ENCODE results near the gene ARHGAP19. TPM values are rescaled to one million over a fixed set of nuclear protein-coding genes. Genes with fewer than 3 reads are reported as not detected.
A peak's percentile ranks its signal among the peaks of the same experiment; 100 is the strongest.

ARHGAP19 gene
- total and polyA plus RNA-seq, 9 of the 15 experiments (the other 6 are each of a cell fraction or from before 2014, with no cell fraction given), result 14.8 to 49.5 (median 26.8) TPM

GRCh38 chr10:97278491-97278989, 13.9 kb downstream of the ARHGAP19 start (continued):
- TF ChIP-seq, protein P1, sequence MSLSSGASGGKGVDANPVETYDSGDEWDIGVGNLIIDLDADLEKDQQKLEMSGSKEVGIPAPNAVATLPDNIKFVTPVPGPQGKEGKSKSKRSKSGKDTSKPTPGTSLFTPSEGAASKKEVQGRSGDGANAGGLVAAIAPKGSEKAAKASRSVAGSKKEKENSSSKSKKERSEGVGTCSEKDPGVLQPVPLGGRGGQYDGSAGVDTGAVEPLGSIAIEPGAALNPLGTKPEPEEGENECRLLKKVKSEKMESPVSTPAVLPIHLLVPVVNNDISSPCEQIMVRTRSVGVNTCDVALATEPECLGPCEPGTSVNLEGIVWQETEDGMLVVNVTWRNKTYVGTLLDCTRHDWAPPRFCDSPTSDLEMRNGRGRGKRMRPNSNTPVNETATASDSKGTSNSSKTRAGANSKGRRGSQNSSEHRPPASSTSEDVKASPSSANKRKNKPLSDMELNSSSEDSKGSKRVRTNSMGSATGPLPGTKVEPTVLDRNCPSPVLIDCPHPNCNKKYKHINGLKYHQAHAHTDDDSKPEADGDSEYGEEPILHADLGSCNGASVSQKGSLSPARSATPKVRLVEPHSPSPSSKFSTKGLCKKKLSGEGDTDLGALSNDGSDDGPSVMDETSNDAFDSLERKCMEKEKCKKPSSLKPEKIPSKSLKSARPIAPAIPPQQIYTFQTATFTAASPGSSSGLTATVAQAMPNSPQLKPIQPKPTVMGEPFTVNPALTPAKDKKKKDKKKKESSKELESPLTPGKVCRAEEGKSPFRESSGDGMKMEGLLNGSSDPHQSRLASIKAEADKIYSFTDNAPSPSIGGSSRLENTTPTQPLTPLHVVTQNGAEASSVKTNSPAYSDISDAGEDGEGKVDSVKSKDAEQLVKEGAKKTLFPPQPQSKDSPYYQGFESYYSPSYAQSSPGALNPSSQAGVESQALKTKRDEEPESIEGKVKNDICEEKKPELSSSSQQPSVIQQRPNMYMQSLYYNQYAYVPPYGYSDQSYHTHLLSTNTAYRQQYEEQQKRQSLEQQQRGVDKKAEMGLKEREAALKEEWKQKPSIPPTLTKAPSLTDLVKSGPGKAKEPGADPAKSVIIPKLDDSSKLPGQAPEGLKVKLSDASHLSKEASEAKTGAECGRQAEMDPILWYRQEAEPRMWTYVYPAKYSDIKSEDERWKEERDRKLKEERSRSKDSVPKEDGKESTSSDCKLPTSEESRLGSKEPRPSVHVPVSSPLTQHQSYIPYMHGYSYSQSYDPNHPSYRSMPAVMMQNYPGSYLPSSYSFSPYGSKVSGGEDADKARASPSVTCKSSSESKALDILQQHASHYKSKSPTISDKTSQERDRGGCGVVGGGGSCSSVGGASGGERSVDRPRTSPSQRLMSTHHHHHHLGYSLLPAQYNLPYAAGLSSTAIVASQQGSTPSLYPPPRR (CRISPR knock-in tag; IDR thresholded peaks at IDR 0.05; ENCODE audit: borderline replicate concordance), result no peak
- TF ChIP-seq KAT8 (IDR thresholded peaks at IDR 0.05; ENCODE audit: low read depth) (no peak), C11orf30 (IDR thresholded peaks at IDR 0.05; ENCODE audit: low read depth) (peak; percentile 57), HDGF (IDR thresholded peaks at IDR 0.05) (no peak), TAF1 (IDR thresholded peaks at IDR 0.05; ENCODE audit: control insufficient read depth, extremely low read depth, insufficient read depth, low read length, severe bottlenecking) (no peak), MAFF (IDR thresholded peaks at IDR 0.05; ENCODE audit: low read length) (peak; percentile 29; the same call in 1 of the 2 replicates), HDAC3 (IDR thresholded peaks at IDR 0.05; ENCODE audit: borderline replicate concordance, partially characterized antibody) (no peak), ZNF764 (CRISPR knock-in tag; IDR thresholded peaks at IDR 0.05; ENCODE audit: low read depth) (no peak), MAFG (tag; conservative IDR thresholded peaks at IDR 0.05) (peak; percentile 51), TFAM (CRISPR knock-in tag; conservative IDR thresholded peaks at IDR 0.05) (no peak), YBX1 (IDR thresholded peaks at IDR 0.05) (no peak), MXI1 (IDR thresholded peaks at IDR 0.05; ENCODE audit: low read depth, low read length) (no peak), RBM39 (optimal IDR thresholded peaks at IDR 0.05; ENCODE audit: low read depth, low read length) (no peak), SMC3 (conservative IDR thresholded peaks at IDR 0.05; ENCODE audit: insufficient read depth, low read depth, low read length) (peak; percentile 41; the same call in 1 of the 2 replicates)

All from K562 (cell line).